GM21526 (cell line): ENCODE results near the gene DOCK11.
A peak's percentile ranks its signal among the peaks of the same experiment; 100 is the strongest.

ENCODE experiments used
- ATAC-seq: cut with Tn5 transposase; IDR thresholded peaks from one replicate; pipeline ENCODE4 v1.9.1; 2021; ENCODE audit warnings: moderate library complexity; ENCODE audit not compliant: unreplicated experiment, low FRiP score

The DOCK11 gene

GRCh38 chrX:118528071-118528737 is 32.6 kb downstream of the DOCK11 start:
- peak; percentile 62 for ATAC-seq

- no peak for ATAC-seq
Observed at GRCh38 chrX:118530219-118530911, 34.8 kb downstream of the DOCK11 start.

- no peak for ATAC-seq
Observed at GRCh38 chrX:118534716-118535493, 39.3 kb downstream of the DOCK11 start.

GRCh38 chrX:118536204-118536603 is 40.6 kb downstream of the DOCK11 start:
- peak; percentile 59 for ATAC-seq

GRCh38 chrX:118536687-118537461 is 41.3 kb downstream of the DOCK11 start:
- ATAC-seq, result peak; percentile 58

- no peak for ATAC-seq
Observed at GRCh38 chrX:118538386-118538785, 42.8 kb downstream of the DOCK11 start.

GRCh38 chrX:118540342-118540741 is 44.7 kb downstream of the DOCK11 start:
- ATAC-seq, result no peak

GRCh38 chrX:118541482-118541881 is 45.9 kb downstream of the DOCK11 start:
- ATAC-seq, result no peak

GRCh38 chrX:118545510-118545909 is 49.9 kb downstream of the DOCK11 start:
- ATAC-seq, result no peak

- ATAC-seq, result no peak
Observed at GRCh38 chrX:118548841-118549240, 53.2 kb downstream of the DOCK11 start.

- no peak for ATAC-seq
Observed at GRCh38 chrX:118550792-118551191, 55.2 kb downstream of the DOCK11 start.

- no peak for ATAC-seq
Observed at GRCh38 chrX:118551426-118551825, 55.8 kb downstream of the DOCK11 start.

- ATAC-seq, result no peak
Observed at GRCh38 chrX:118552121-118552900, 56.7 kb downstream of the DOCK11 start.

- no peak for ATAC-seq
Observed at GRCh38 chrX:118553042-118553710, 57.6 kb downstream of the DOCK11 start.

- no peak for ATAC-seq
Observed at GRCh38 chrX:118554511-118554910, 58.9 kb downstream of the DOCK11 start.

GRCh38 chrX:118558926-118559325 is 63.3 kb downstream of the DOCK11 start:
- ATAC-seq, result no peak

- ATAC-seq, result no peak
Observed at GRCh38 chrX:118560489-118560888, 64.9 kb downstream of the DOCK11 start.

- ATAC-seq, result no peak
Observed at GRCh38 chrX:118562582-118563164, 67.1 kb downstream of the DOCK11 start.

GRCh38 chrX:118564498-118564897 is 68.9 kb downstream of the DOCK11 start:
- ATAC-seq, result no peak
